Liver (tissue), 9 donors: Measurements from ENCODE around the gene OIT3. TPM values are rescaled to one million over a fixed set of nuclear protein-coding genes. Genes with fewer than 3 reads are reported as not detected.

ENCODE experiments used
- DNase-seq: peaks from one replicate; pipeline ENCODE4 v3.0.0-alpha.2; 2017; ENCODE audit warnings: low spot score
- H3K27ac ChIP-seq, 2 donors: one replicate each; pipeline ENCODE4 v1.7.0; 2013; ENCODE audit warnings: inconsistent platforms in 2 of 2, low read length in 2 of 2, control low read depth in 1 of 2, low read depth in 1 of 2, mild to moderate bottlenecking in 1 of 2
- H3K27me3 ChIP-seq, 4 donors: one replicate each; pipeline versions ENCODE4 v1.6.1 to v1.7.0; 2013; ENCODE audit warnings: low read length in 3 of 4, inconsistent platforms in 1 of 4, mild to moderate bottlenecking in 1 of 4, moderate library complexity in 1 of 4; ENCODE audit not compliant: control insufficient read depth in 4 of 4, insufficient read depth in 4 of 4
- H3K36me3 ChIP-seq, 4 donors: one replicate each; pipeline versions ENCODE4 v1.6.1 to v1.7.0; 2013; ENCODE audit warnings: low read length in 3 of 4, mild to moderate bottlenecking in 3 of 4, low read depth in 1 of 4, moderate library complexity in 1 of 4; ENCODE audit not compliant: control insufficient read depth in 4 of 4, insufficient read depth in 3 of 4
- H3K4me1 ChIP-seq, 4 donors: one replicate each; pipeline versions ENCODE4 v1.6.1 to v1.7.0; 2013; ENCODE audit warnings: low read length in 3 of 4, mild to moderate bottlenecking in 3 of 4, moderate library complexity in 1 of 4; ENCODE audit not compliant: control insufficient read depth in 4 of 4, insufficient read depth in 4 of 4
- H3K4me3 ChIP-seq, 3 donors: one replicate each; pipeline versions ENCODE4 v1.6.1 to v1.7.0; 2013; ENCODE audit warnings: low read length in 3 of 3, control low read depth in 1 of 3, low read depth in 1 of 3, mild to moderate bottlenecking in 1 of 3
- H3K9ac ChIP-seq, 2 donors: one replicate each; pipeline ENCODE4 v1.7.0; 2013; ENCODE audit warnings: low read length in 2 of 2, mild to moderate bottlenecking in 2 of 2, moderate library complexity in 2 of 2, control low read depth in 1 of 2, low read depth in 1 of 2
- H3K9me3 ChIP-seq, 4 donors: one replicate each; pipeline versions ENCODE4 v1.6.1 to v1.7.0; 2013; ENCODE audit warnings: low read length in 3 of 4; ENCODE audit not compliant: control insufficient read depth in 4 of 4
- ATF3 ChIP-seq: IDR thresholded peaks from 2 replicates; pipeline ENCODE4 v1.6.1; 2016; ENCODE audit warnings: antibody characterized with exemption
- FOXA1 ChIP-seq: IDR thresholded peaks from 2 replicates; pipeline ENCODE4 v1.6.1; 2016; ENCODE audit warnings: antibody characterized with exemption
- GABPA ChIP-seq, 2 donors: IDR thresholded peaks in 1 of 2; conservative IDR thresholded peaks in 1 of 2; 2 replicates each; pipeline ENCODE4 v1.6.1; 2016; ENCODE audit warnings: antibody characterized with exemption in 2 of 2, mild to moderate bottlenecking in 1 of 2, moderate library complexity in 1 of 2
- HNF4A ChIP-seq, 2 donors: conservative IDR thresholded peaks; 2 replicates each; pipeline ENCODE4 v1.6.1; 2016; ENCODE audit warnings: antibody characterized with exemption in 2 of 2, mild to moderate bottlenecking in 2 of 2
- JUND ChIP-seq, 2 donors: IDR thresholded peaks; 2 replicates each; pipeline ENCODE4 v1.6.1; 2016; ENCODE audit warnings: antibody characterized with exemption in 2 of 2
- MAX ChIP-seq: IDR thresholded peaks from 2 replicates; pipeline ENCODE4 v1.6.1; 2016; ENCODE audit warnings: antibody characterized with exemption
- NR2F2 ChIP-seq: IDR thresholded peaks from 2 replicates; pipeline ENCODE4 v1.6.1; 2016; ENCODE audit warnings: antibody characterized with exemption
- RAD21 ChIP-seq, 2 donors: IDR thresholded peaks; 2 replicates each; pipeline ENCODE4 v1.6.1; 2016; ENCODE audit warnings: antibody characterized with exemption in 2 of 2, mild to moderate bottlenecking in 2 of 2
- REST ChIP-seq: IDR thresholded peaks from 2 replicates; pipeline ENCODE4 v1.6.1; 2016; ENCODE audit warnings: antibody characterized with exemption, mild to moderate bottlenecking
- SP1 ChIP-seq: IDR thresholded peaks from 2 replicates; pipeline ENCODE4 v1.6.1; 2018; ENCODE audit warnings: antibody characterized with exemption, mild to moderate bottlenecking
- TAF1 ChIP-seq: conservative IDR thresholded peaks from 2 replicates; pipeline ENCODE4 v1.6.1; 2016; ENCODE audit warnings: antibody characterized with exemption, mild to moderate bottlenecking
- WGBS: extraction: QIAGEN DNeasy Blood & Tissue Kit; methylation state at CpG from one replicate; pipeline ENCODE4 v1.1.7; 2013; 5-methylcytosine and 5-hydroxymethylcytosine counted together
- polyA plus RNA-seq, 2 donors: library from polyadenylated mRNA; stranded (reverse) in 1 of 2; unstranded in 1 of 2; fragments of 200-250 nt in 1 of 2; fragments of >200 nt in 1 of 2; fragmentation: Nextera tagmentation in 1 of 2; extraction: Ambion mirVana in 1 of 2; gene quantifications; one replicate each; pipeline versions ENCODE4 v1.2.1 to v1.2.3, GENCODE V29; 2013 to 2015
- total RNA-seq, 2 donors: library from RNA; depleted of rRNA; stranded (reverse); fragments of >200 nt; gene quantifications; one replicate each; pipeline ENCODE4 v1.2.3, GENCODE V29; 2014
- donor health status: healthy.
- donor health status: healthy.
- donor health status: healthy.
- donor health status: healthy.
- donor health status: healthy.

The OIT3 gene
- total and polyA plus RNA-seq, 4 donors = 19.0 to 84.8 (median 59.8) TPM

GRCh38 chr10:72956001-72956400, 62.5 kb downstream of the OIT3 start:
- TF ChIP-seq GABPA (IDR thresholded peaks at IDR 0.05 in 1 of 2, conservative IDR thresholded peaks at IDR 0.05 in 1 of 2) (no peak), SP1 (no peak), MAX (no peak), JUND (IDR thresholded peaks at IDR 0.05) (no peak), NR2F2 (no peak), HNF4A (conservative IDR thresholded peaks at IDR 0.05) (no peak), FOXA1 (no peak), REST (no peak)
- Histone ChIP-seq H3K27me3 (no peaks in the 10 kb centered on the region), H3K27ac (no peak overlapping the region)

GRCh38 chr10:72976886-72977285, 83.3 kb downstream of the OIT3 start:
- no peaks in the 10 kb centered on the region for H3K4me1 ChIP-seq
- H3K9me3 ChIP-seq = peaks cover 0 to 25% (median 3%) of the 10 kb centered on the region in 4 donors
- no peaks in the 10 kb centered on the region for H3K36me3 ChIP-seq
- TF ChIP-seq SP1 (no peak), TAF1 (no peak)
- H3K4me3 ChIP-seq = no peak overlapping the region
- H3K27ac ChIP-seq = no peak overlapping the region
- no peak overlapping the region for H3K9ac ChIP-seq
- 88% methylated on average over 1 of the region's 1 CpG for WGBS
- H3K27me3 ChIP-seq = no peaks in the 10 kb centered on the region
- no peak for DNase-seq

More at GRCh38 chr10:72956001-72956400, 62.5 kb downstream of the OIT3 start:
- Histone ChIP-seq H3K4me1 (peaks cover 4 to 27% (median 10%) of the 10 kb centered on the region in 4 donors), H3K9ac (no peak overlapping the region), H3K4me3 (no peak overlapping the region), H3K9me3 (no peaks in the 10 kb centered on the region), H3K36me3 (no peaks in the 10 kb centered on the region)
- no peak for DNase-seq

GRCh38 chr10:72979709-72980108, 86.2 kb downstream of the OIT3 start:
- no peaks in the 10 kb centered on the region for H3K27me3 ChIP-seq
- TF ChIP-seq RAD21 (IDR thresholded peaks at IDR 0.05) = no peak
- no peak overlapping the region for H3K4me3 ChIP-seq
- no peak overlapping the region for H3K9ac ChIP-seq
- no peak for DNase-seq
- H3K36me3 ChIP-seq = no peaks in the 10 kb centered on the region
- H3K27ac ChIP-seq = no peak overlapping the region
- peaks cover 0 to 25% (median 3%) of the 10 kb centered on the region in 4 donors for H3K9me3 ChIP-seq
- no peaks in the 10 kb centered on the region for H3K4me1 ChIP-seq

- Histone ChIP-seq H3K27ac (no peak overlapping the region), H3K9ac (no peak overlapping the region), H3K36me3 (no peaks in the 10 kb centered on the region), H3K27me3 (no peaks in the 10 kb centered on the region), H3K4me1 (no peaks in the 10 kb centered on the region), H3K4me3 (no peak overlapping the region), H3K9me3 (peaks cover 0 to 25% (median 3%) of the 10 kb centered on the region in 4 donors)
- no peak for DNase-seq
- TF ChIP-seq HNF4A (conservative IDR thresholded peaks at IDR 0.05) (no peak), SP1 (no peak), ATF3 (no peak), GABPA (IDR thresholded peaks at IDR 0.05 in 1 of 2, conservative IDR thresholded peaks at IDR 0.05 in 1 of 2) (no peak), MAX (no peak), FOXA1 (no peak)
- WGBS = 98% methylated on average over 2 of the region's 2 CpGs
These were observed 86.8 kb downstream of the OIT3 start for GRCh38 chr10:72980348-72980747.
